ENCODE data around the gene STPG2. TPM values are rescaled to one million over a fixed set of nuclear protein-coding genes. Genes with fewer than 3 reads are reported as not detected.

The STPG2 gene
- total RNA-seq, 1 experiment from 2014 or later = 0.35 TPM

DNA sequence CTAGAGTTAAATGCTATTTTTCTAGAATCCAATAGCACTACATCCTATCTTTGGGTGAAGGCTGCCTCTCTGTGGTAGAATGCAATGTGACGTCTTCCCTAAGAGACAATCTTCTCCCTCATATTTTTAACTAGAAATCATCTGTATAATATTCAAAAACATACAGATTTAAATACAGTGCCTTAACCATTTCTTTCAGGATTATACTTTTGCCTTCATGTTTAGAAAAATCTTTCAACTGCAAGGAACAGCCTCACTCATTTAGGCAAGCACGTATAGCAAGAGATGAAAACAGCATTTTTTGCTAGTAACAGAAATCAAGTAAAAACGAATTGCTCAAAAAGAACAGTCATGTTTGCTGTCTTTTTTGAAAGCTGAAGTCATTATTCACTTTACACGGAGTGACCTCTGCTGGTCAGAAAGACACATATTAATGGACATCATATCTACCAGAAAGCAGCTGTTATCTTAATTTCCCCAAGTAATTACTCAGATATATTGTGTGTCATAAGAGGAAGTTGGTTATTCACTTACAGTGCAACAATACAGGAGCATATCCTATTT, 422.3 kb downstream of the STPG2 start:
- Histone ChIP-seq H3K4me2 (no peak overlapping the region), H3K27ac (no peak overlapping the region), H3K9me3 (ENCODE audit: insufficient read depth, low read depth) (no peaks in the 10 kb centered on the region), H2AFZ (no peak overlapping the region), H3K36me3 (ENCODE audit: low read depth) (no peaks in the 10 kb centered on the region), H3K4me3 (no peak overlapping the region), H4K20me1 (ENCODE audit: insufficient read depth) (no peaks in the 10 kb centered on the region), H3K9me2 (ENCODE audit: insufficient read depth) (no peaks in the 10 kb centered on the region), H3K27me3 (ENCODE audit: insufficient read depth, low read depth) (no peaks in the 10 kb centered on the region), H3K79me2 (ENCODE audit: low read depth) (no peaks in the 10 kb centered on the region), H3K4me1 (replicated peaks; ENCODE audit: insufficient read depth) (no peaks in the 10 kb centered on the region), H3F3A (ENCODE audit: insufficient read depth, low read depth) (no peaks in the 10 kb centered on the region)
- POLR2A ChIA-PET (ENCODE audit: unreplicated experiment) = no interaction called here
- CTCF ChIA-PET = no interaction called here
- DNase-seq = peak in 1 of 2 experiments; percentile 35
- TF ChIP-seq, protein P1, sequence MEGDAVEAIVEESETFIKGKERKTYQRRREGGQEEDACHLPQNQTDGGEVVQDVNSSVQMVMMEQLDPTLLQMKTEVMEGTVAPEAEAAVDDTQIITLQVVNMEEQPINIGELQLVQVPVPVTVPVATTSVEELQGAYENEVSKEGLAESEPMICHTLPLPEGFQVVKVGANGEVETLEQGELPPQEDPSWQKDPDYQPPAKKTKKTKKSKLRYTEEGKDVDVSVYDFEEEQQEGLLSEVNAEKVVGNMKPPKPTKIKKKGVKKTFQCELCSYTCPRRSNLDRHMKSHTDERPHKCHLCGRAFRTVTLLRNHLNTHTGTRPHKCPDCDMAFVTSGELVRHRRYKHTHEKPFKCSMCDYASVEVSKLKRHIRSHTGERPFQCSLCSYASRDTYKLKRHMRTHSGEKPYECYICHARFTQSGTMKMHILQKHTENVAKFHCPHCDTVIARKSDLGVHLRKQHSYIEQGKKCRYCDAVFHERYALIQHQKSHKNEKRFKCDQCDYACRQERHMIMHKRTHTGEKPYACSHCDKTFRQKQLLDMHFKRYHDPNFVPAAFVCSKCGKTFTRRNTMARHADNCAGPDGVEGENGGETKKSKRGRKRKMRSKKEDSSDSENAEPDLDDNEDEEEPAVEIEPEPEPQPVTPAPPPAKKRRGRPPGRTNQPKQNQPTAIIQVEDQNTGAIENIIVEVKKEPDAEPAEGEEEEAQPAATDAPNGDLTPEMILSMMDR (conservative IDR thresholded peaks at IDR 0.05) = peak; percentile 46; the same call in 1 of the 2 replicates
- no peak for TF ChIP-seq EZH2 (IDR thresholded peaks at IDR 0.05; ENCODE audit: low read depth)
- intact Hi-C loops (cut with micrococcal nuclease; ENCODE audit: unreplicated experiment) = no loop called here
- no TSS peak for BruUV-seq (replicated peaks)

DNA sequence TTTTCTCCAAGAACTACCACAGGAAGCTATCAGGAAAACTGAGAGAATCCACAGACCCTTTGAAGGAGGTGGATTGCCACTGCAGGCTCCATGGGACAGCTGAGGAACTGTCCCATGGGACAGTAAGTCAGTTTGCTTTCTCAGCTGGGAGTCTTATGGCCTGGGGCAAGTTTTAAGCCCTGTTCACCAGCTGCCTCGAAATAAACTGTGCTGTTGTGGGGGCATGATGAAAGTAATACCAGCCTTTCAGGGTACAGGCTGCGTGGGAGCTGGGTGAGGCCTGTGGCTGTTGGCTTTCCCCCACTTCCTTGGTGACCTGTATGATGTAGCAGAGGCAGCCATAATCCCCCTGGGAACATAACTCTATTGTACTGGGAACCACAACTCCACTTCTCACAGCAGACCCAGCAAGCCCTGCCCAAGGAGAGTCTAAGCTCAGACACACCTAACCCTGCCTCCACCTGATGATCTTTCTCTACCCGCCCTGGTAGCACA, 452.1 kb downstream of the STPG2 start:
- intact Hi-C loops (cut with micrococcal nuclease; ENCODE audit: unreplicated experiment) = no loop called here
- no peak overlapping the region for H3K27ac ChIP-seq

DNA sequence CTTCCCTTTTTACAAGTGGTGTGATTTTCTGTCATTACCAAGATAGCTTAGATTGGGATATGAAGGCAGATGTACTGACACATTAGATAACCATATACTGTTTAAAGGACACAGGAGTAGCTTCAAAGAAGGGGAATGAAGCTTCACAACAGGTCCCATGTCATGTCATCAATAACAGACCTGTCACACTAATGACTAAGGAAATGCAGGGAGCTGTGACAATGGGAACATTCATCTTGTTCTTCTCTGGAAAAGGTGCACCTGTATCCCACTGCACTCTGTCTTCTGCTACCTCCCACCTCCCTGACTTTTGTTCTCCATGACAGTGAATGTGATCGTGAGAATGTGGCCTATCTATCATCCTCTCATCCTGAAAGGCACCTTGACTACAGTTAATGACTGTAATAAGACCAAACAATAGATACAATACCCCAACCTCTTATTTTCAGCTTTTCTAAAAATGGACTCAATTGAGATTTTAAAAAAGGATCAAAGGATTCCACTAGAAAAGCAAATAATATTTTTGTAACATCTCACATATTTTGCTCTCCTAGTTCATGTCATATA, 472.5 kb downstream of the STPG2 start:
- Histone ChIP-seq H4K20me1 (ENCODE audit: insufficient read depth) (no peaks in the 10 kb centered on the region), H3K9me2 (ENCODE audit: insufficient read depth) (no peaks in the 10 kb centered on the region), H3K36me3 (ENCODE audit: low read depth) (no peaks in the 10 kb centered on the region), H3K4me1 (replicated peaks; ENCODE audit: insufficient read depth) (no peaks in the 10 kb centered on the region), H3F3A (ENCODE audit: insufficient read depth, low read depth) (no peaks in the 10 kb centered on the region), H3K4me3 (no peak overlapping the region), H2AFZ (no peak overlapping the region), H3K27me3 (ENCODE audit: insufficient read depth, low read depth) (no peaks in the 10 kb centered on the region), H3K4me2 (no peak overlapping the region), H3K9me3 (ENCODE audit: insufficient read depth, low read depth) (no peaks in the 10 kb centered on the region), H3K79me2 (ENCODE audit: low read depth) (no peaks in the 10 kb centered on the region), H3K27ac (no peak overlapping the region)
- POLR2A ChIA-PET (ENCODE audit: unreplicated experiment) = no interaction called here
- TF ChIP-seq, protein P1 (conservative IDR thresholded peaks at IDR 0.05) = no peak
- no peak for TF ChIP-seq EZH2 (IDR thresholded peaks at IDR 0.05; ENCODE audit: low read depth)
- CTCF ChIA-PET = no interaction called here
- no TSS peak for BruUV-seq (replicated peaks)
- no peak for DNase-seq
- intact Hi-C loops (cut with micrococcal nuclease; ENCODE audit: unreplicated experiment) = no loop called here

More for the DNA sequence above, 452.1 kb downstream of the STPG2 start:
- no TSS peak for BruUV-seq (replicated peaks)
- Histone ChIP-seq H3K4me2 (no peak overlapping the region), H3K36me3 (ENCODE audit: low read depth) (no peaks in the 10 kb centered on the region), H4K20me1 (ENCODE audit: insufficient read depth) (no peaks in the 10 kb centered on the region), H3K4me3 (no peak overlapping the region), H3K9me3 (ENCODE audit: insufficient read depth, low read depth) (no peaks in the 10 kb centered on the region), H3F3A (ENCODE audit: insufficient read depth, low read depth) (no peaks in the 10 kb centered on the region), H2AFZ (no peak overlapping the region), H3K4me1 (replicated peaks; ENCODE audit: insufficient read depth) (no peaks in the 10 kb centered on the region), H3K27me3 (ENCODE audit: insufficient read depth, low read depth) (no peaks in the 10 kb centered on the region), H3K9me2 (ENCODE audit: insufficient read depth) (no peaks in the 10 kb centered on the region), H3K79me2 (ENCODE audit: low read depth) (no peaks in the 10 kb centered on the region)
- TF ChIP-seq, protein P1 (conservative IDR thresholded peaks at IDR 0.05) = no peak
- TF ChIP-seq EZH2 (IDR thresholded peaks at IDR 0.05; ENCODE audit: low read depth) = no peak
- CTCF ChIA-PET = no interaction called here
- POLR2A ChIA-PET (ENCODE audit: unreplicated experiment) = no interaction called here
- no peak for DNase-seq
